ENCODE data around the gene RBM23.

RBM23 gene

GRCh38 chr14:22852940-22853767 is 65.8 kb downstream of the RBM23 start (continued):
- TF ChIP-seq PRDM10 (tag by site-specific recombination; IDR thresholded peaks at IDR 0.05) (peak; percentile 97), ZNF530 (tag by site-specific recombination; IDR thresholded peaks at IDR 0.05; ENCODE audit: low read depth) (no peak), BCL11B (tag by site-specific recombination; IDR thresholded peaks at IDR 0.05; ENCODE audit: low read depth) (no peak), KLF7 (tag by site-specific recombination; IDR thresholded peaks at IDR 0.05; ENCODE audit: borderline replicate concordance) (no peak), RBAK (tag by site-specific recombination; IDR thresholded peaks at IDR 0.05) (no peak), ZNF223 (tag by site-specific recombination; IDR thresholded peaks at IDR 0.05) (no peak), ZBTB1 (tag by site-specific recombination; IDR thresholded peaks at IDR 0.05) (no peak), ZXDB (tag by site-specific recombination; IDR thresholded peaks at IDR 0.05) (no peak), GLIS1 (tag by site-specific recombination; IDR thresholded peaks at IDR 0.05) (no peak; the same call in none of the 2 replicates), ZNF571 (tag by site-specific recombination; IDR thresholded peaks at IDR 0.05) (no peak), ZNF558 (tag by site-specific recombination; IDR thresholded peaks at IDR 0.05) (no peak), ZNF248 (tag by site-specific recombination; IDR thresholded peaks at IDR 0.05) (no peak), ZNF157 (tag by site-specific recombination; IDR thresholded peaks at IDR 0.05) (no peak), SP7 (tag by site-specific recombination; IDR thresholded peaks at IDR 0.05) (peak; percentile 52; the same call in 1 of the 2 replicates), ZNF398 (tag by site-specific recombination; IDR thresholded peaks at IDR 0.05) (0 out of 2 replicates have a peak, but pooled peaks have one; percentile 34), ZBTB48 (tag by site-specific recombination; IDR thresholded peaks at IDR 0.05) (peak; percentile 76; the same call in 1 of the 2 replicates), ZEB2 (tag by site-specific recombination; IDR thresholded peaks at IDR 0.05) (peak; percentile 56), BCL6B (tag by site-specific recombination; IDR thresholded peaks at IDR 0.05) (no peak), KLF1 (tag by site-specific recombination; IDR thresholded peaks at IDR 0.05) (0 out of 2 replicates have a peak, but pooled peaks have one; percentile 16), HIC1 (tag by site-specific recombination; IDR thresholded peaks at IDR 0.05) (peak; percentile 89), INSM2 (tag by site-specific recombination; IDR thresholded peaks at IDR 0.05) (no peak), ZNF513 (tag by site-specific recombination; IDR thresholded peaks at IDR 0.05) (no peak), ZNF239 (tag by site-specific recombination; IDR thresholded peaks at IDR 0.05) (no peak), ZNF148 (tag by site-specific recombination; IDR thresholded peaks at IDR 0.05; ENCODE audit: borderline replicate concordance) (no peak)
